Muscle layer of colon (tissue), 2 donors: Measurements from ENCODE around the gene CACNB1.

Source experiments
- H3K27ac ChIP-seq: one replicate; pipeline ENCODE4 v1.7.0; 2013; ENCODE audit warnings: low read depth, mild to moderate bottlenecking, low read length, moderate library complexity
- H3K27me3 ChIP-seq, 2 donors: one replicate each; pipeline ENCODE4 v1.7.0; 2013; ENCODE audit warnings: low read length in 2 of 2, mild to moderate bottlenecking in 2 of 2; ENCODE audit not compliant: insufficient read depth in 2 of 2, control insufficient read depth in 1 of 2
- H3K36me3 ChIP-seq: one replicate; pipeline ENCODE4 v1.7.0; 2013; ENCODE audit warnings: mild to moderate bottlenecking, low read length; ENCODE audit not compliant: insufficient read depth
- H3K4me1 ChIP-seq: one replicate; pipeline ENCODE4 v1.7.0; 2013; ENCODE audit warnings: mild to moderate bottlenecking, low read length; ENCODE audit not compliant: insufficient read depth
- H3K4me3 ChIP-seq, 2 donors: one replicate each; pipeline ENCODE4 v1.7.0; 2013; ENCODE audit warnings: low read length in 2 of 2, low read depth in 1 of 2, mild to moderate bottlenecking in 1 of 2, moderate library complexity in 1 of 2
- H3K9ac ChIP-seq: one replicate; pipeline ENCODE4 v1.7.0; 2013; ENCODE audit warnings: low read length
- H3K9me3 ChIP-seq: one replicate; pipeline ENCODE4 v1.7.0; 2013; ENCODE audit warnings: mild to moderate bottlenecking, low read length
- donor health status: abdominal sarcoma.
- donor health status: Adenocarcinoma of cecum.

Gene CACNB1

GRCh38 chr17:39212195-39212810, 14.8 kb upstream of the CACNB1 start:
- Histone ChIP-seq H3K27me3 (no peaks in the 10 kb centered on the region), H3K4me3 (no peak overlapping the region), H3K4me1 (peaks cover 10% of the 10 kb centered on the region), H3K9ac (no peak overlapping the region), H3K36me3 (no peaks in the 10 kb centered on the region), H3K9me3 (no peaks in the 10 kb centered on the region), H3K27ac (no peak overlapping the region)

DNA sequence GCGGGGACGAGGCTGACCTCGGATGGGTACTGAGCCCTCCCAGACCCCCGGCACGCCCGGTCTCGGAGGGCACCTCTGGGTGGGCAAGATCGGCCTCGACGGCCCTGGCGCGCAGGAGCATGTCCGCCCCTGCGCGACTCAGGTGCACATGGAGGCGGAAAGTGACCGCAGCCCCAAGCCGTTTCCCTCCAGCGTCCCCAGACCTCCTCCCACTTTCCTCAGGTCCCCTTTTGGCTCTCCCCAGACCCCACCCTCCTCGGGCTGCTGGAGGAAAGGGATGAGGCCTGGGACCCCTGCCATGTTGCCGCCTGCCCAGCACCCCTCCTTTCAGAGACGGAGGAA, 12.6 kb upstream of the CACNB1 start:
- Histone ChIP-seq H3K9ac (no peak overlapping the region), H3K27me3 (no peaks in the 10 kb centered on the region), H3K27ac (no peak overlapping the region), H3K4me1 (peaks cover 10% of the 10 kb centered on the region), H3K4me3 (peak overlapping the region in 1 of 2 donors; percentile 52), H3K9me3 (no peaks in the 10 kb centered on the region), H3K36me3 (peaks cover under 1% of the 10 kb centered on the region)

GRCh38 chr17:39209317-39210092, 12.0 kb upstream of the CACNB1 start:
- no peaks in the 10 kb centered on the region for H3K9me3 ChIP-seq
- H3K4me1 ChIP-seq = peaks cover 10% of the 10 kb centered on the region
- H3K4me3 ChIP-seq = peak overlapping the region; percentile 32 to 52
- no peaks in the 10 kb centered on the region for H3K27me3 ChIP-seq
- H3K27ac ChIP-seq = no peak overlapping the region
- H3K9ac ChIP-seq = no peak overlapping the region
- H3K36me3 ChIP-seq = peaks cover 7% of the 10 kb centered on the region

DNA sequence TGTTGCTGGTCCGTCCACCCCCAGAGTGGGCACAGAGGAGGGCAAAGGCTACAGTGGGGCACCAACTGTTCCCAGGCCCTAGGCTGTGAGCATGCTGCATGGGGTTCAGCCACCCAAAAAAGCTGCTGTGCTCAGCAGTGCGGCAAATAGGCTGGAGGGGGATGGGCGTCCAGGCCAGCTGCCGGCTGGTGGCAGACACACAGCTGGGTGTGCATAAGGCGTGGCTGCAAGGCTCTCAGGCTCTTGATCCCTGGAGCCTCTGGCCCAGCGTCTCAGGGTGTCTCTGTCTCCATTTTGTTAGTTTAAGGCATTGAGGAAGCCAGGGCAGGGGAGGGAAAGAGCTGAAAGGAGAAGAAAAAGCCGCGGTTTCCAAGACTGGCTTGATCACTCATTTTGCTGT, 11.4 kb upstream of the CACNB1 start:
- H3K27me3 ChIP-seq = no peaks in the 10 kb centered on the region
- H3K9ac ChIP-seq = no peak overlapping the region
- peaks cover 13% of the 10 kb centered on the region for H3K36me3 ChIP-seq
- H3K4me3 ChIP-seq = no peak overlapping the region
- peaks cover 10% of the 10 kb centered on the region for H3K4me1 ChIP-seq
- no peaks in the 10 kb centered on the region for H3K9me3 ChIP-seq
- no peak overlapping the region for H3K27ac ChIP-seq

DNA sequence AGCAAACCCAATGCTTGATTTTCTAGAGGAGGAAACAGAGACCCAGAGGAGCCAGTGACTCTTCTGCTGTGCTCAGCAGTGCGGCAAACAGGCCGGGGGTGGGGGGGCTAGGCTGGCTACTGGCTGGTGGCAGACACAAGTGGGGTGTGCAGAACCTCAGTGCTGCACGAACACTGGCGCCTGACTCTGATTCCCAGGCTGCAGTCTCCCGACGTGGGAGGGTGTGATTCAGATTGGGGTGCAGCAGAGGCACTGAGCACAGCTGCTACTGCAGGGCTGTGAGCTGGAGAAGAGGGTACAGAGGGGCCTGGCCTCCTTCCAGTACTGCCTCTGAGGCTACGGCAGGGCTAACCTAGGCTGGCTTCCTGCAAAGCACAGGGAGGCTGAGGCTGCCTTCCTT, 10.7 kb upstream of the CACNB1 start:
- peaks cover 20% of the 10 kb centered on the region for H3K36me3 ChIP-seq
- H3K27me3 ChIP-seq = no peaks in the 10 kb centered on the region
- no peak overlapping the region for H3K4me3 ChIP-seq
- H3K9ac ChIP-seq = no peak overlapping the region
- H3K9me3 ChIP-seq = no peaks in the 10 kb centered on the region
- peaks cover 10% of the 10 kb centered on the region for H3K4me1 ChIP-seq
- H3K27ac ChIP-seq = no peak overlapping the region

- Histone ChIP-seq H3K36me3 (peaks cover 42% of the 10 kb centered on the region), H3K4me3 (no peak overlapping the region), H3K27ac (no peak overlapping the region), H3K9me3 (no peaks in the 10 kb centered on the region), H3K27me3 (no peaks in the 10 kb centered on the region), H3K4me1 (peaks cover 25% of the 10 kb centered on the region), H3K9ac (no peak overlapping the region)
These were observed 7.7 kb upstream of the CACNB1 start for GRCh38 chr17:39205112-39205526.

DNA sequence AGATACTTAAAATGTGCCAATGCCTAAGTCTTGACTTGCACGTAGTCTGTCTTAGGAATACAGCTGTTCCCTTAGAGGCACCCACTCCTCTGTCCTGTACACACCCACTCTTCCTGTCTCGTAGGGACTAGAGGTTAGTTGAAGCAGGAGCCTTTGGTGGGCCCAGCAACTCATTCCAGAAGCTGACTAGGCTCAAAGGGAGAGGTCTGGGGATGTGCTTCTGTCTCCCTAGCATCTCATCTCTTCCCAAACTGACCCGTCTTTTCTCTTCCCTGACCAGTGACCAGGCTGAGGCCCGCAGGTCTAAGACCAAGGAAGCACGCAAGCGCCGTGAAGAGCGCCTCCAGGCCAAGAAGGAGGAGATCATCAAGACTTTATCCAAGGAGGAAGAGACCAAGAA, 6.8 kb upstream of the CACNB1 start:
- H3K4me1 ChIP-seq = peaks cover 21% of the 10 kb centered on the region
- no peak overlapping the region for H3K27ac ChIP-seq
- peaks cover 42% of the 10 kb centered on the region for H3K36me3 ChIP-seq
- H3K27me3 ChIP-seq = no peaks in the 10 kb centered on the region
- no peak overlapping the region for H3K4me3 ChIP-seq
- H3K9ac ChIP-seq = no peak overlapping the region
- no peaks in the 10 kb centered on the region for H3K9me3 ChIP-seq

GRCh38 chr17:39200957-39201510, 3.6 kb upstream of the CACNB1 start:
- Histone ChIP-seq H3K4me3 (peak overlapping the region; percentile 94 to 99), H3K27me3 (no peaks in the 10 kb centered on the region), H3K4me1 (peaks cover 26% of the 10 kb centered on the region), H3K36me3 (peaks cover 42% of the 10 kb centered on the region), H3K9ac (peak overlapping the region; percentile 89), H3K9me3 (no peaks in the 10 kb centered on the region), H3K27ac (peak overlapping the region; percentile 100)

DNA sequence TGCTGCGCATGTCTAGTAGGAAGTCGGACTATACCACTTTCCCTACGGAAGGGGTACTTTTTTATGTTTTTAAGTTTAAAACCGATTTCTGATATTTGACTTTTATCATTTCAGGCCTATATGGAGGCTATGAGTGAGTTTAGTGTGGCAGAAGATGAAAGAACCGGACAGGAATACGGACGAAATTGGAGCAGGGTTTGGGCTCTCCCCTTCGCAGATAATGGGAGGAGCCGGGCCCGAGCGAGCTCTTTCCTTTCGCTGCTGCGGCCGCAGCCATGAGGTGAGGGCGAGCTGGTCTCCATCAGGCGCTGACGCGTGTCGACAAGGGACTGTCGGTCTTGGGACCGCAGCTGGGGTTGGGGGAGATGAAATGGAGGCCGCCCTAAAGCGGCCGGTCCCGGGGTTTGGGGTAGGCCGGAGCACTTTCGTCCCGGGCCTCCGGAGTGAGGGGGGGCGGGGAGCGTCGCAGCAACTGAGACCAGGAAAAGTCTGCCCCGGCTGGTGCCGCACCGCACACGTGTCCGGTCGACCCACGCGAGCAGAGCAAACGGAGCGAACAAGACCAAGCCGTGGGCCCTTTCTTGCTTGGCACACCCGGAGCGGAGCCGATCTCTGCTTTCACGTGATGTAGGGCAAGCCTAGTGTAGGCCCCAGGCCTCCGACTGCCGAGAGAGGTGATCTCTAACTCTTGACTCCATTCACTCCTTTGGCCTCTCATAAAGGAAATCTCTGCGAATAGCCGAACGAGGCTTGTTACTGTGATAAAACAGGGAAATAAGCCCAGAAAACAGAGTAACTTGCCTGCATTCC, 2.8 kb upstream of the CACNB1 start, which contains the start of gene RPL19:
Gene RPL19 (plus strand): TSS at position 214 of the 810 bp plus-strand sequence. CDS start 62 bp downstream, at position 276.
- no peaks in the 10 kb centered on the region for H3K27me3 ChIP-seq
- H3K9me3 ChIP-seq = no peaks in the 10 kb centered on the region
- H3K4me1 ChIP-seq = peaks cover 33% of the 10 kb centered on the region
- peak within 1 kb of the TSS; percentile 89 for H3K9ac ChIP-seq
- peak within 1 kb of the TSS; percentile 94 to 99 for H3K4me3 ChIP-seq
- H3K27ac ChIP-seq = peak within 1 kb of the TSS; percentile 100
- H3K36me3 ChIP-seq = peaks cover 42% of the 10 kb centered on the region

DNA sequence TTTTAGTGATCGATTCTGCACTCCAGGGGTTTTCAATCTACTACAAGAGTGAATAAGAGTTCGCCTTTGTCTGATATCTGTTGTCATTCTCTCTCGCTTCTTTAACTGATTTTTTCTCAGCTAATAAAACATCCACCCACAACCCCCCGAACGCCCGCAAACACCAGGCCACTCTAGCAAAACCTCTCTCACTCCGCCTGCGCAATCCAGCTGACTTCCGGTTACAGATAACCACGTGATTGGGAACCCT, 2.3 kb upstream of the CACNB1 start:
- no peaks in the 10 kb centered on the region for H3K9me3 ChIP-seq
- no peaks in the 10 kb centered on the region for H3K27me3 ChIP-seq
- H3K36me3 ChIP-seq = peaks cover 38% of the 10 kb centered on the region
- H3K9ac ChIP-seq = peak overlapping the region; percentile 89
- peaks cover 38% of the 10 kb centered on the region for H3K4me1 ChIP-seq
- H3K27ac ChIP-seq = peak overlapping the region; percentile 100
- H3K4me3 ChIP-seq = peak overlapping the region; percentile 94 to 99

GRCh38 chr17:39198186-39198566, 707 bp upstream of the CACNB1 start:
- H3K4me3 ChIP-seq = peak overlapping the region in 1 of 2 donors; percentile 65
- peaks cover 41% of the 10 kb centered on the region for H3K4me1 ChIP-seq

More at GRCh38 chr17:39198186-39198566, 707 bp upstream of the CACNB1 start:
- Histone ChIP-seq H3K27me3 (no peaks in the 10 kb centered on the region), H3K9me3 (no peaks in the 10 kb centered on the region), H3K36me3 (peaks cover 27% of the 10 kb centered on the region), H3K9ac (no peak overlapping the region), H3K27ac (peak overlapping the region; percentile 68)
